DLD1 (cell line): ENCODE results near the gene GPRIN1.

Source experiments
- in situ Hi-C: cut with HindIII; loops from 2 replicates; pipeline ENCODE4 v1.10.0; 2017; ENCODE audit warnings: low sequenced_read_pairs

The GPRIN1 gene

DNA sequence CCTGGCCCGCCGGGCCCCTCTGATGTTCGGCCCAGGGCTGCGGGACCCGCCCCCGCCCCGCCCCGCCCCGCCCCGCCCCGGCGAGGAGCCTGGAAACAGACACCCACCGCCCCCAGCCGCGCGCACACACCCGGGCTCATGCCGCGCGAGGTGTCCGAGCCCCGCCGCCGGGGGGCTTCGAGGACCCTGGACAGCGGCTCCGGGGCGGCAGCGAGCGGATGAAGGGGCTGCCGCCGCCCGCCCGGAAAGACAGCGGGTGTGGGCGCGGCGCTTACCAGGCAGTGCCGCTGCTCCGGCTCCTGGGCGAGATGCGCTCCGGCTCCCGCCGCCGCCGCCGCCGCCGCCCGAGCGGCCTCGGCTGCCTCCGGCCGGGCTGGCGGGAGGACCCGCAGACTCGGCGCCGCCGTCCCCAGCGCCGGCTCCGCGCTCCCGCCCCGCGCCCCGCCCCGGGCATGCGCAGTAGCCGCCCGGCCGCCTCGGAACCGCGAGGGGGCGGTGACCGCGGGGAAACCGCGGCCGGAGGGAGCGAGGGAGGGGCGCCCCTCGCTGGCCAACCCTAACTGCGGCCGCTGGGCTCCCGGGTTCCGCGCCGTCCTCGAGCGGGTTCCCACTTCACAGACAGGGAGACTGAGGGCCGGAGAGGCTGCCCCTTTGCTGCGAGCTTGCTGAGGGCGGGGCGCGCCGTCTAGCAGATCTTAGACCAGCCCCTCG is at the start of gene GPRIN1:
Gene GPRIN1 (minus strand): TSS at position 433 of the 711 bp plus-strand sequence. CDS start 10,322 bp downstream, outside the sequence.
- in situ Hi-C loops, result no loop called here

DNA sequence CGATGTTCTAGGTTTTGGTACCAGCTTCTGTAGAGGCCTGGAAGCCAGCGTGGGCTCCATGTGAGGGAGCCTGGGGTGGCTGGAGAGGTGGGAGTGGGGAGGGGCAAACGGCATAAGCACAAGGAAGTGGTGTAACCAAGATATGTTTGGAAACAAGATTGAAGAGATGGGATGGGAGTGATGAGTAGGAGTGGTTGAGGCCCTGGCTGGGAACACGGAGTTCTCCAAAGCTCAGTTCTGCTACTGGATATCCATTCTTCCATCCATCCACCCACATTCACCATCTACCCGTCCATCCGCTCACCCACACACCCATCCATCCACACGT is 49.5 kb upstream of the GPRIN1 start:
- in situ Hi-C loops, result no loop called here

DNA sequence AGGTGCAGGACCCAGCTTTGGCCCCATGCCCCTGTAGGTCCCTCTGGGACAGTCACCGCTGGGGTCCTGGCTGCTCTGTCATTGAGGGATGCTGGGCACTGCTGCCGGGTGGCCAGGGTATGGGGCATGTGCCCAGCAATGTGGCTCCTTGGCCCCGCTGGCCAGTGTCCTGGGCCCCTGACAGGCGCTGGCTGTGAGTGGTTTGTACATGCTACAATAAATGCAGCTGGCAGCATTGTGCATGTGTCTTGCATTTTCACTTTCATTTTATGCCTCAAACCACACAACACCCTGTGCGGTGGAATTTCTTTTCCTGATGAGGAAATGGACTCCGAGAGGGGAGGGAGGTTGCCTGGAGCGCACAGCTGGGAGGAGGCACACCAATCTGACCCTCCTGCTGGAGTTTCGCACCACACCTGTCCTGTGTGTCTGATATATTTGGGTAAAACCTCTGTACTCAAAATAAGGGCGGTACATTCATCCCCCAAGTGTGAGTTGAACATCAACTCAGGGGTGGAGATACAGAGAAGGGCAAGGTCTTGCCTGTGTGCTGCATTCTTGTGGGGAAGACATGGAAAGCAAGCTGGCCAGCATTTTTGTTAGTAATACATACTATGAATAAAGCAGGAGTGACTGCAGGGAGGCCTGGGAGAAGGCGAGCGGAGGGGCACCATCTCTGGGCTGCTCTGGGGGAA is 49.0 kb upstream of the GPRIN1 start:
- in situ Hi-C loops, result no loop called here

GRCh38 chr5:176658007-176658599 is 48.1 kb upstream of the GPRIN1 start:
- in situ Hi-C loops, result no loop called here

DNA sequence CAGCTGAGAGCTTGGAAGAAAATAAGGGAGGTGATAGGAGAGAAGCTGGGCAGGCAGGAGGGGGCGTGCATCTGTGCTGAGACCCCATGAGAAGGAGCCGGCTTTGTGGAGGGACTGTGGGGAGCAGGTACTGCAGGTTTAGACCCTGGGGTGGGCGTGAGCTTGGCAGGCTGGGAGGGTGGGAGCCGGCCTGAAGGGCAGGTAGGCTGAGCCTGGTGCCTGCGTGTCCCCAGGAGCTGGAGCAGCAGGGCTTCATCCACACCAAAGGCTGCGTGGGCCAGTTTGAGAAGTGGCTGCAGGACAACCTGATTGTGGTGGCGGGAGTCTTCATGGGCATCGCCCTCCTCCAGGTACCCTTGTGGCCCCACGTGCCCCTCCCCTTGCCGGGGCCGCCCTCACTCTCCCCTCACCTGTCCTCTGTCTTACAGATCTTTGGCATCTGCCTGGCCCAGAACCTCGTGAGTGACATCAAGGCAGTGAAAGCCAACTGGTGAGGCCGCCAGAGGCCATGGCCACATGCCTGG is 46.6 kb upstream of the GPRIN1 start:
- in situ Hi-C loops, result no loop called here

DNA sequence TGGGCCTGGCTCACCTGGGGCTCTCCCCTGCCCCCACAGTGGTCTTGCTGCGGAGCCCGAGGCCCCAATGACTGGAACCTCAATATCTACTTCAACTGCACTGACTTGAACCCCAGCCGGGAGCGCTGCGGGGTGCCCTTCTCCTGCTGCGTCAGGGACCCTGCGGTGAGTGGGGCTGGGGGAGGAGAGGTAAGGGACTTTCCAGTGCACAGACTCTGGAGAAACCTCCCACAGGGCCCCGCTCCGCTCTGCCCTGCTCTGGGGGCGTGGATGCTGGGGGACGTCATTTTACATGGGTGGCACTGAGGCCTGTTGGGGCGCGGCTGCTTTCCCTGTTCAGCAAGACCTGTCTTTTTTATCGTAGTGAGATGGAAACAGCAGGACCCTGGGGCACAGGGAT is 44.9 kb upstream of the GPRIN1 start:
- in situ Hi-C loops, result no loop called here

DNA sequence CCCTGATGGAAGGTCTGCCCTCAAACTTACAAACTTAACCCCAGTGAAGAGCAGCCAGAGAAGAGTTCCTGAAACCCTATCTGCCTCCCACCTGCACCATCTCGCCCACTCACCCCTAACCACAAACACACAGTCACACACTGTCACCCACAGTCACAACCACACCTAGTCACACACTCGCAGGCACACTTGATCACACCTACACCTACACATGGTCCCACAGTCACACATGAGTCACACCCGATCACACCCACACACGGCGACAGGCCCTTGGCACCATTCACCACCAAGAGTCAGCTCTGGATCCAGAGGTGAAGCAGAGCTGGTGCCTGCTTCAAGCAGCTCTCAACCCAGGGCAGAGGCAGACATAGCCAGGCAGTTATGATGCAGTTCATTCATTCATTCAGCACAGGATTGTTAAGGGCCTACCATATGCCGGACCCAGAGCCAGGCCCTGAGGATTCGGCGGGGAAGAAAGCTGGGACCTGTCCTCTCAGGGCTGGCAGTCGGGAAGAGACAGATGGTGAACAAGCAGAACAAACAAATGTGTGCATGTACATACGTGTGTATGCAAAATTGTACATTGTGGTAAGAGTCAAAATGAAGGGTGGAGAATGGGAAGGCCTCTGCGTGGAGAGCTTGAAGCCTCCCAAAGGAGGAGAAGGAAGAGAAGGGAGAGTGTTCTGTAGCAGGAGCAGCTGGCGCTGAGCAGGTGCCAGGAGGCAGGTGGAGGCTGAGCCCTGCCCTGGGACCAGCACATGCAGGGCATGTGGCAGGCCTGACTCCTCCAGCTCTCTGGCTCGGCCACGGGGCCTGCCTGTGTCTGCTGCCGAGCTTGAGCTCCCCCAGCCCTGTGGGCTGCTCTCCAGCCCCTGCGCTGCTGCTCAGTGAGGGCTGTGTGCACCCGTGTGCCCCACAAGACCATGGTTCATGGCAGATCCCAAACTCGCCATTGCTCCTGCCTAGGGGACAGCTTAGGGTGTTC is 43.7 kb upstream of the GPRIN1 start:
- in situ Hi-C loops, result no loop called here

- in situ Hi-C loops, result no loop called here
Measured at GRCh38 chr5:176652136-176652535, 42.2 kb upstream of the GPRIN1 start.

- in situ Hi-C loops, result no loop called here
Measured at GRCh38 chr5:176651472-176651980, 41.6 kb upstream of the GPRIN1 start.

DNA sequence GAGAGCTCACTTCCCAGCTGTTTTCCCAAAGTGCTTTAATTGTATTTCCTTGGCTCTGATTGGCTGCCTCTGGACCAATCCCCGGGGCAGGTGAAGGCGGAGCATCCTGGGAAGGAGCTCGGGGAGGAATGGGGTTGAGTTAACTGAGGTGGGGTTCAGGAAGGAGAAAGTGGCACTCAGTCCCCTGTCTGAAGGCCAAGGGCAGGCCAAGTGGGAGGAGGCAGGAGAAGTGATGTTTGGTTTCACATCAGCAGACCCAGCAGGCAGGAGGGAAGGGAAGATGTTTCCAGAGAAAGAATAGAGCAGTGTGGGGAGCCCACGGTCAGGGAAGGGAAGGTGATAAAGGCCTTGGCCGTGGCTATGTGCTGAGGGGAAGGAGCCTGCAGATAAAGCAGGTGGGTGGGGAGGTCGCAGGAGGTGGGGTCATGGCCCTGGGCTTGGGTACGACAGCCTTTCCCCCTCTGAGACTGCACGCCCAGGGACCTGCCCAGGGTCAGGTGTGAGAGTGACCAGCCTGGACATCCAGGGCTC is 40.5 kb upstream of the GPRIN1 start:
- in situ Hi-C loops, result no loop called here

GRCh38 chr5:176648474-176649194 is 38.7 kb upstream of the GPRIN1 start:
- in situ Hi-C loops, result no loop called here

GRCh38 chr5:176647843-176648473 is 38.0 kb upstream of the GPRIN1 start:
- in situ Hi-C loops, result no loop called here

DNA sequence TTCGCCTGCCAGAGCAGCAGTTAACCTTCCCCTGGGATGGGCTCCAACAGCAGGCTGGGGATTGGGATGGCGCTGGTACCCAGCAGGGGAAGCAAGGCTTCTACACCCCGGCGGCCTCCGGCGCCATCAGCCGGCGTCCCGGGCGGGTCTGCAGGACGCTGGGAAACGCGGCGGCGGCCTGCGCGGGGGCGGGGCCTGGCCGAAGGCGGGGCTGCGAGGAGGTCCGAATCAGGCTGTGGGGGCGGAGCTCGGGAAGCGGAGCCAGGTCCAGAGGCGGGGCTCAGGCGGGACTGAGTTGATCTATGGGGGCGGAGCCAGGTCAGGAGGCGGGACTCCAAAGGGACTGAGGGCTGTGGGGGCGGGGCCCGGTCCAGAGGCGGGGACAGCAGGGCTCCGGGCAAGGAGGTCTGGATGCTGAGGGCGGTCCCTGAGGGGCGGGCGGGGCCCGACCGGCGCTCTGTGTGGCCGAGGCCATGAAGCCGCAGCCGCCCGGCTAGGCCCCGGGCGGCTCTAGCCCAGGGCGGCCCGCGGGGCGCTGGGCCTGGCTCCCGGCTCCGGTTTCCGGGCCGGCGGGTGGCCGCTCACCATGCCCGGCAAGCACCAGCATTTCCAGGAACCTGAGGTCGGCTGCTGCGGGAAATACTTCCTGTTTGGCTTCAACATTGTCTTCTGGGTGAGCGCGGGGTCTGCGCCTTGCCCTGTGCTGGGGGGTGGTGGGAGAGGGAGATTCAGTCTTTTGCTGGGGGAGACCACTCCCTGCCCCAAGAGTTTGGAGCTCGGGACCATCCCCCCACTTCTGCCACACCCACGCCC is 37.3 kb upstream of the GPRIN1 start, which contains the start of gene TSPAN17:
Gene TSPAN17 (plus strand): TSS at position 455 of the 813 bp plus-strand sequence. CDS start 132 bp downstream, at position 587.
- in situ Hi-C loops, result no loop called here

GRCh38 chr5:176646707-176647029 is 36.7 kb upstream of the GPRIN1 start:
- in situ Hi-C loops, result no loop called here

GRCh38 chr5:176646049-176646706 is 36.2 kb upstream of the GPRIN1 start:
- in situ Hi-C loops, result no loop called here

- in situ Hi-C loops, result no loop called here
Measured at GRCh38 chr5:176644878-176645670, 35.1 kb upstream of the GPRIN1 start.

DNA sequence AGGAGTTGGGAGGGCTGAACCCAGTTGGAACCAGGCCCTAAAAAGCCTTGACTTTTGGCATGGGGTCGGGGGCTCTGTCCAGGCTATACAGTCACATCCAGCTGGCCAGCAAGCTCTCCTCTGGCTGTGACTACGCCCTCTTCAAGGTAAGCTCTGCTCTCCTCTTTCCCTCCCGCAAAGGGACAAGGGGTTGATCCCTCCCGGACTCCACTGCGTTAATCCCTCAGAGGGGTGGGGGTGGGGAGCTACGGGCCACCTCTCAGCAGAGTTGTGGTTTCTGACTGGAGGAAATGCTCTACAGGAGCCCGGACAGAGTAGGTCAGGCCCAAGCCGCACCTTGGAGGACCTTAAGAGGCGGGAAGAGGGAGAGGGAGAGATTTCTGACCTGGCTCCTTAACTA is 34.3 kb upstream of the GPRIN1 start:
- in situ Hi-C loops, result no loop called here
